DOHH2 (cell line): ENCODE measurements around the gene SLN.
A peak's percentile ranks its signal among the peaks of the same experiment; 100 is the strongest.

Experiments used
- H3F3A ChIP-seq: fragments of 200-600 bp; sonication (generic), shearing (Covaris generic); 2 replicates; pipeline ENCODE4 v1.6.0; 2016; ENCODE audit warnings: antibody characterized with exemption, mild to moderate bottlenecking; ENCODE audit not compliant: control insufficient read depth, insufficient read depth
- H3K27ac ChIP-seq: fragments of 200-600 bp; sonication (generic); 2 replicates; pipeline ENCODE4 v1.5.1; 2014; ENCODE audit warnings: low read depth, mild to moderate bottlenecking, low read length, moderate library complexity
- H3K27me3 ChIP-seq: fragments of 200-600 bp; sonication (generic); 2 replicates; pipeline ENCODE4 v1.6.1; 2014; ENCODE audit warnings: mild to moderate bottlenecking, low read length, mixed read lengths; ENCODE audit not compliant: control insufficient read depth
- H3K36me3 ChIP-seq: fragments of 200-600 bp; sonication (generic); 2 replicates; pipeline ENCODE4 v1.6.1; 2014; ENCODE audit warnings: mild to moderate bottlenecking, low read length, moderate library complexity, mixed read lengths; ENCODE audit not compliant: control insufficient read depth
- H3K4me1 ChIP-seq: fragments of 200-600 bp; sonication (generic); 2 replicates; pipeline ENCODE4 v1.6.1; 2014; ENCODE audit warnings: mild to moderate bottlenecking, low read length, mixed read lengths; ENCODE audit not compliant: control insufficient read depth
- H3K4me2 ChIP-seq: fragments of 200-600 bp; sonication (generic); 2 replicates; pipeline ENCODE4 v1.6.0; 2014; ENCODE audit warnings: mild to moderate bottlenecking, low read length, moderate library complexity
- H3K4me3 ChIP-seq: fragments of 200-600 bp; sonication (generic); 2 replicates; pipeline ENCODE4 v1.5.1; 2014; ENCODE audit warnings: mild to moderate bottlenecking, low read length, mixed read lengths
- H3K79me2 ChIP-seq: fragments of 200-600 bp; sonication (generic); 2 replicates; pipeline ENCODE4 v1.6.1; 2014; ENCODE audit warnings: mild to moderate bottlenecking, low read length, mixed read lengths; ENCODE audit not compliant: control insufficient read depth
- H3K9me2 ChIP-seq: fragments of 200-600 bp; sonication (generic); replicated peaks from 2 replicates; pipeline ENCODE4 v1.6.1; 2014; ENCODE audit warnings: mild to moderate bottlenecking, low read length, mixed read lengths; ENCODE audit not compliant: control insufficient read depth
- H3K9me3 ChIP-seq: fragments of 200-600 bp; sonication (generic); 2 replicates; pipeline ENCODE4 v1.6.1; 2014; ENCODE audit warnings: antibody characterized with exemption, low read length, mixed read lengths; ENCODE audit not compliant: control insufficient read depth, insufficient read depth
- H4K20me1 ChIP-seq: fragments of 200-600 bp; sonication (generic); 2 replicates; pipeline ENCODE4 v1.6.0; 2014; ENCODE audit warnings: low read depth, mild to moderate bottlenecking, antibody characterized with exemption, low read length, moderate library complexity; ENCODE audit not compliant: control insufficient read depth, insufficient read depth
- CTCF ChIP-seq: fragments of 200-600 bp; sonication (generic); IDR thresholded peaks from one replicate; pipeline ENCODE4 v1.5.1; 2014; ENCODE audit warnings: antibody characterized with exemption, mild to moderate bottlenecking, low read depth, low read length; ENCODE audit not compliant: poor library complexity, severe bottlenecking
- EZH2phosphoT487 ChIP-seq: fragments of 200-600 bp; sonication (generic); IDR thresholded peaks from 2 replicates; pipeline ENCODE4 v1.6.1; 2017; ENCODE audit warnings: borderline replicate concordance, mild to moderate bottlenecking, antibody characterized with exemption, low read length, moderate library complexity, mixed read lengths

The SLN gene

GRCh38 chr11:107688322-107688918, 23.4 kb downstream of the SLN start:
- no peak overlapping the region for H3K4me3 ChIP-seq
- H3K27me3 ChIP-seq, result peaks cover 2% of the 10 kb centered on the region; the same call in 1 of the 2 replicates
- TF ChIP-seq EZH2phosphoT487 (no peak), CTCF (no peak)

GRCh38 chr11:107683807-107684206, 28.0 kb downstream of the SLN start:
- no peaks in the 10 kb centered on the region for H3K9me2 ChIP-seq
- H4K20me1 ChIP-seq, result no peaks in the 10 kb centered on the region
- no peaks in the 10 kb centered on the region for H3K36me3 ChIP-seq
- H3K27me3 ChIP-seq, result no peaks in the 10 kb centered on the region
- no peaks in the 10 kb centered on the region for H3K79me2 ChIP-seq
- H3K27ac ChIP-seq, result no peak overlapping the region
- no peaks in the 10 kb centered on the region for H3K4me1 ChIP-seq
- H3K9me3 ChIP-seq, result no peaks in the 10 kb centered on the region
- no peak overlapping the region for H3K4me3 ChIP-seq
- no peaks in the 10 kb centered on the region for H3F3A ChIP-seq
- no peak overlapping the region for H3K4me2 ChIP-seq
- TF ChIP-seq CTCF (peak; percentile 36), EZH2phosphoT487 (no peak)

More at GRCh38 chr11:107688322-107688918, 23.4 kb downstream of the SLN start:
- H3K4me1 ChIP-seq, result no peaks in the 10 kb centered on the region
- no peak overlapping the region for H3K4me2 ChIP-seq
- no peaks in the 10 kb centered on the region for H3K79me2 ChIP-seq
- H3F3A ChIP-seq, result no peaks in the 10 kb centered on the region
- H3K9me3 ChIP-seq, result no peaks in the 10 kb centered on the region
- no peaks in the 10 kb centered on the region for H3K36me3 ChIP-seq
- no peak overlapping the region for H3K27ac ChIP-seq
- H3K9me2 ChIP-seq, result no peaks in the 10 kb centered on the region
- H4K20me1 ChIP-seq, result no peaks in the 10 kb centered on the region

GRCh38 chr11:107683061-107683460, 28.8 kb downstream of the SLN start:
- no peak overlapping the region for H3K4me3 ChIP-seq
- no peaks in the 10 kb centered on the region for H3K9me2 ChIP-seq
- H3K27ac ChIP-seq, result no peak overlapping the region
- no peaks in the 10 kb centered on the region for H3K36me3 ChIP-seq
- no peaks in the 10 kb centered on the region for H3K4me1 ChIP-seq
- no peaks in the 10 kb centered on the region for H3K79me2 ChIP-seq
- no peak overlapping the region for H3K4me2 ChIP-seq
- H3F3A ChIP-seq, result no peaks in the 10 kb centered on the region
- H4K20me1 ChIP-seq, result no peaks in the 10 kb centered on the region
- no peaks in the 10 kb centered on the region for H3K9me3 ChIP-seq
- H3K27me3 ChIP-seq, result no peaks in the 10 kb centered on the region
- no peak for TF ChIP-seq EZH2phosphoT487
- no peak for TF ChIP-seq CTCF

- no peak for TF ChIP-seq EZH2phosphoT487
- Histone ChIP-seq H4K20me1 (no peaks in the 10 kb centered on the region), H3K79me2 (no peaks in the 10 kb centered on the region), H3K36me3 (no peaks in the 10 kb centered on the region), H3K4me3 (no peak overlapping the region), H3K27ac (no peak overlapping the region), H3K9me3 (no peaks in the 10 kb centered on the region), H3K4me1 (no peaks in the 10 kb centered on the region), H3K4me2 (no peak overlapping the region), H3K27me3 (no peaks in the 10 kb centered on the region), H3F3A (no peaks in the 10 kb centered on the region), H3K9me2 (no peaks in the 10 kb centered on the region)
These were observed 29.3 kb downstream of the SLN start for GRCh38 chr11:107682572-107682971.
